Measurements from ENCODE around the gene BDH2. TPM values are rescaled to one million over a fixed set of nuclear protein-coding genes. Genes with fewer than 3 reads are reported as not detected.

Gene BDH2
- total RNA-seq, 3 donors from 2014 or later = 27.1 to 35.1 (median 31.2) TPM

DNA sequence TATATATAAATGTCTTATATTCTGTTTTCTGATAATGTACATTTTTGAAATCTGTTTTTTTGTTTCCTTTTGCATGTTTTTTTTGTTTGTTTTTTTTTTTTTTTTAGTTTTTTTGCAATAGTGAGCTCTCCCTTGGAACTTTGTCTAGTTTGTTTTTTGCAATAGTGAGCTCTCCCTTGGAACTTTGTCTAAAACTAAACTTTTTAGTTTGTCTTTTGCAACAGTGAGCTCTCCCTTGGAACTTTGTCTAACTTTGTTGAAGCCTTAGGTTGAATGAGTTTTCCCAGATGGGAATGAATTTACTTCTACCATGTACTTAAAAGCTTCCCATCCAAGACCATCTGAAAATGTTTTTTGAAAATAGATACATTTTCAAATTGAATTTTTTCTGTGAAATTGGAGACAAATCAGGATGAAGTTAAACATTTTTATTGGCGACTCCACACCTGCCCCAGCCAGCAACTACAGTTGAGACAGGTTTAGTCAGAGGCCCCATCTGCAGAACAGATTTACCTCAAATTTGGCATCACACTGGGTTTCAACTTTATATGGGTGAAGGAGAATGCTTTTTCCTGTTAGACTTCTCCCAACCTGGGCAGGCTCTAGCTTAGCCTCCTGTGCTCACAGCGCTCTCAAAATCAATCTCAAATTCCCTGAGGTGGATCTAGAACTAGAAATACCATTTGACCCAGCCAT is 39.0 kb downstream of the BDH2 start:
- no peak for ATAC-seq
- Histone ChIP-seq H3K4me3 (no peak overlapping the region), H3K9me3 (no peaks in the 10 kb centered on the region), H3K4me1 (ENCODE audit: low read depth) (no peaks in the 10 kb centered on the region), H3K36me3 (ENCODE audit: low read depth) (no peaks in the 10 kb centered on the region)
- TF ChIP-seq, protein P1, sequence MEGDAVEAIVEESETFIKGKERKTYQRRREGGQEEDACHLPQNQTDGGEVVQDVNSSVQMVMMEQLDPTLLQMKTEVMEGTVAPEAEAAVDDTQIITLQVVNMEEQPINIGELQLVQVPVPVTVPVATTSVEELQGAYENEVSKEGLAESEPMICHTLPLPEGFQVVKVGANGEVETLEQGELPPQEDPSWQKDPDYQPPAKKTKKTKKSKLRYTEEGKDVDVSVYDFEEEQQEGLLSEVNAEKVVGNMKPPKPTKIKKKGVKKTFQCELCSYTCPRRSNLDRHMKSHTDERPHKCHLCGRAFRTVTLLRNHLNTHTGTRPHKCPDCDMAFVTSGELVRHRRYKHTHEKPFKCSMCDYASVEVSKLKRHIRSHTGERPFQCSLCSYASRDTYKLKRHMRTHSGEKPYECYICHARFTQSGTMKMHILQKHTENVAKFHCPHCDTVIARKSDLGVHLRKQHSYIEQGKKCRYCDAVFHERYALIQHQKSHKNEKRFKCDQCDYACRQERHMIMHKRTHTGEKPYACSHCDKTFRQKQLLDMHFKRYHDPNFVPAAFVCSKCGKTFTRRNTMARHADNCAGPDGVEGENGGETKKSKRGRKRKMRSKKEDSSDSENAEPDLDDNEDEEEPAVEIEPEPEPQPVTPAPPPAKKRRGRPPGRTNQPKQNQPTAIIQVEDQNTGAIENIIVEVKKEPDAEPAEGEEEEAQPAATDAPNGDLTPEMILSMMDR (IDR thresholded peaks at IDR 0.05) = no peak
- intact Hi-C loops (cut with DNase I, micrococcal nuclease) = no loop called here
- no peak for DNase-seq

DNA sequence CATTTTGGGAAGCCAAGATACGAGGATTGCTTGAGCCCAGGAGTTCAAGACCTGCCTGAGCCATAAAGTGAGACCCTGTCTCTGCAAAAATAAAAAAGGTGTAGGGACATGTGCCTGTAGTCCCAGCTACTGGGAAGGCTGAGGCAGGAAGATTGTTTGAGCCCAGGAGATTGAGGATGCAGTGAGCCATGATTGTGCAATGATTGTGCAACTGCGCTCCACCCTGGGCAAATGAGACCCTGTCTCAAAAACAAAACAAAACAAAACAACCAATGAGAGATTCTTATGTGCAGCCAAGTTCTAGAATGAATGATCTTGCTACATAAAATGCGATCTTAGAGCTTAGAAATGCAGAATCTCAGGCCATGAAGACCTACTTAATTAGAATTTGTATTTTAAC is 45.6 kb downstream of the BDH2 start:
- H3K9me3 ChIP-seq = no peaks in the 10 kb centered on the region
- H3K36me3 ChIP-seq (ENCODE audit: low read depth) = no peaks in the 10 kb centered on the region
- no peak for DNase-seq
- intact Hi-C loops (cut with DNase I, micrococcal nuclease) = no loop called here
- H3K4me3 ChIP-seq = no peak overlapping the region
- no peaks in the 10 kb centered on the region for H3K4me1 ChIP-seq (ENCODE audit: low read depth)
- TF ChIP-seq, protein P1 (IDR thresholded peaks at IDR 0.05) = no peak
- no peak for ATAC-seq

DNA sequence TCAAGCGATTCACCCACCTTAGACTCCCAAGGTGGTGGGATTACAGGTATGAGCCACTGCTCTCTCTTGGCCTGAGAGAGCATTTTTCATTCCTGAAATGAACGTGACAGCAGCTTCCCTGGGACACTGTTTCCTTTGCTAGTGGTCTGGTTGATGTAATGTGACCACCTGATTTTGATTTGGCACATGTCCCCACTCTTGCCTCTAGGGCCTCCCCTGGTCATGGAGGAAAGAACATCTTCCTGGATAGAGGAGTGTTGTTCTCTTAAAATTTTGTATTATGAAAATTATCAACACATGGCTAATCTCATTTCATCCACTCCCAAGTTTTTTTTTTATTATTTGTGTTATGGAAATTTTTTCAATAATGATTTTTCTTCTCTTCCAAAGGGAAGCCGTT is 46.9 kb downstream of the BDH2 start:
- Histone ChIP-seq H3K4me3 (no peak overlapping the region), H3K9me3 (no peaks in the 10 kb centered on the region), H3K4me1 (ENCODE audit: low read depth) (no peaks in the 10 kb centered on the region), H3K36me3 (ENCODE audit: low read depth) (no peaks in the 10 kb centered on the region)
- TF ChIP-seq, protein P1 (IDR thresholded peaks at IDR 0.05) = no peak
- DNase-seq (no peak), ATAC-seq (no peak)
- intact Hi-C loops (cut with DNase I, micrococcal nuclease) = no loop called here

DNA sequence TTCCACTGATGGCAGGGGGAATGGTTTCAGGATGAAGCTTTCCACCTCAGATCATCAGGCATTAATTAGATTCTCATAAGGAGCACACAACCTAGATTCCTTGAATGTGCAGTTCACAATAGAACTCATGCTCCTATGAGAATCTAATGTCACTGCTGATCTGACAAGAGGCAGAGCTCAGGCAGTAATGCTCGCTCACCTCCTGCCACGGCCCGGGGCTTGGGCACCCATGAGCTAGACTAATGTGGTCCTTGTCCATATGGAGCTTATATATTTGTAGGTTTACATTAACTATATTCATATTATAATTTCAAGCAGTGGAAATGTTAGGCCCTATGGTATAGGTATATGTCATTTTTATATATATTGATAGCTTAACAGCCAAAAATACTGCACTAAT is 47.5 kb downstream of the BDH2 start:
- intact Hi-C loops (cut with DNase I, micrococcal nuclease) = no loop called here
- DNase-seq = no peak
- Histone ChIP-seq H3K9me3 (no peaks in the 10 kb centered on the region), H3K4me1 (ENCODE audit: low read depth) (no peaks in the 10 kb centered on the region), H3K4me3 (no peak overlapping the region), H3K36me3 (ENCODE audit: low read depth) (no peaks in the 10 kb centered on the region)
- no peak for ATAC-seq
- TF ChIP-seq, protein P1 (IDR thresholded peaks at IDR 0.05) = no peak

DNA sequence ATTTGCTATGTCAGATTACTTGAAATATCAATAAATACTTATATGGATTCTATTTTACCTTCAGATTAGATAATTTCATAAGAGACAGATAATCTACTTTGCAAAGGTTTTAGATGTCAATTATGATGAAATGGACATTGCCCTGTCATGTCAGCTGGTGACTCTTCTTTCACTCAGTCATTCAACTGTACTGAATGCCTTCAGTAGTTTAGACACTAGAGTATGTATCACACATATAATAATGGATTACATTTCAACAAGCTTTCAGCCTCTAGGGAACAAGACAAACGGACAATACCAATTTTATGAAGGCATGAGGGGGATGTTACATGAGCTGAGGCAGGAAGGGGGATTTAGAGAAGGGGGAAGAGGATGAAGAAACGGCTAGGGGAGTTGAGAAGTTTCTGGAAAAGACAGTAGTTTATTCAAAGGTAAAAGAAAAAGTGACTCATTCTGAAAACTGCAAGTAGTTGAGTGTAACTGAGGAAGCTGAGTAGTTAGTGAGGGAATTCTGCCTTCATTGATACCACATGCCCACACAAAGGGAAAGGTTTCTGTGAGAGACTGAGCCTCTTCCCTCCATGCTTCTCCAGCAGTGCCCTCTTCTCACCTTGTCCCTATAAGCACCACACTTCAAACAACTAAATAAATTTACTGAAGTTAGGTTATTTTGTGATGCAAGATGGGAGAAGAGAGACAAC is 48.7 kb downstream of the BDH2 start:
- intact Hi-C loops (cut with DNase I, micrococcal nuclease) = no loop called here
- ATAC-seq (no peak), DNase-seq (no peak)
- TF ChIP-seq, protein P1 (IDR thresholded peaks at IDR 0.05) = no peak
- H3K36me3 ChIP-seq (ENCODE audit: low read depth) = no peaks in the 10 kb centered on the region
- H3K9me3 ChIP-seq = no peaks in the 10 kb centered on the region
- no peak overlapping the region for H3K4me3 ChIP-seq
- H3K4me1 ChIP-seq (ENCODE audit: low read depth) = no peaks in the 10 kb centered on the region

Data from mucosa of descending colon (tissue), 3 donors.